OCI-LY7 (cell line): ENCODE results near the gene ZNF627.

Experiments
- EZH2phosphoT487 ChIP-seq: fragments of 200-600 bp; sonication (generic); IDR thresholded peaks from 2 replicates; pipeline ENCODE4 v1.6.1; 2018; ENCODE audit warnings: low read depth, borderline replicate concordance, mild to moderate bottlenecking, mixed run types, antibody characterized with exemption, low read length, moderate library complexity, mixed read lengths
- TF ChIP-seq, protein P1 (sequence below): fragments of 200-600 bp; sonication (generic); conservative IDR thresholded peaks from 2 replicates; pipeline ENCODE4 v1.5.1; 2014; ENCODE audit warnings: mild to moderate bottlenecking, antibody characterized with exemption, low read length, moderate library complexity, mixed read lengths

DNA sequence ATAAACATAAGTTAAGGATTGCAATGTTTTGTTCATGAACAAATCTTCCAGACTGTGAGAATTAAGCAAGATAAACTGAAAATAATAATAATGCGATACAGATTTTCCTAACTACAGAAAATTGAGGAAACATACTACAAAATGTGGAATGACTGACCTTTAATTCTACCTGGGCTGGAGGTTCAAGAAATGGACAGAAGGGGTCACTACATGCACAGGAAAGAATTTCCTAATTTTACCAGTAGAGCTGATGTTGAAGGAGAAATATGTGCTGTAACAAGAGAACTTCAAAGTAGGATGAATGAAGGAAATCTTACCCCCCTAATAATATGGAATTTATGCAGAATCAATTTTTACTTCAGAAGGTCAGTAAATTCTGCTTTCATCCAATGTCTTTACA, 62.3 kb downstream of the ZNF627 start:
- TF ChIP-seq, protein P1, sequence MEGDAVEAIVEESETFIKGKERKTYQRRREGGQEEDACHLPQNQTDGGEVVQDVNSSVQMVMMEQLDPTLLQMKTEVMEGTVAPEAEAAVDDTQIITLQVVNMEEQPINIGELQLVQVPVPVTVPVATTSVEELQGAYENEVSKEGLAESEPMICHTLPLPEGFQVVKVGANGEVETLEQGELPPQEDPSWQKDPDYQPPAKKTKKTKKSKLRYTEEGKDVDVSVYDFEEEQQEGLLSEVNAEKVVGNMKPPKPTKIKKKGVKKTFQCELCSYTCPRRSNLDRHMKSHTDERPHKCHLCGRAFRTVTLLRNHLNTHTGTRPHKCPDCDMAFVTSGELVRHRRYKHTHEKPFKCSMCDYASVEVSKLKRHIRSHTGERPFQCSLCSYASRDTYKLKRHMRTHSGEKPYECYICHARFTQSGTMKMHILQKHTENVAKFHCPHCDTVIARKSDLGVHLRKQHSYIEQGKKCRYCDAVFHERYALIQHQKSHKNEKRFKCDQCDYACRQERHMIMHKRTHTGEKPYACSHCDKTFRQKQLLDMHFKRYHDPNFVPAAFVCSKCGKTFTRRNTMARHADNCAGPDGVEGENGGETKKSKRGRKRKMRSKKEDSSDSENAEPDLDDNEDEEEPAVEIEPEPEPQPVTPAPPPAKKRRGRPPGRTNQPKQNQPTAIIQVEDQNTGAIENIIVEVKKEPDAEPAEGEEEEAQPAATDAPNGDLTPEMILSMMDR = peak; percentile 68
- no peak for TF ChIP-seq EZH2phosphoT487
